Measurements from ENCODE around the gene OSMR. TPM values are rescaled to one million over a fixed set of nuclear protein-coding genes. Genes with fewer than 3 reads are reported as not detected.
A peak's percentile ranks its signal among the peaks of the same experiment; 100 is the strongest.

Gene OSMR
- total and polyA plus RNA-seq, 2 experiments from 2014 or later: 1.5 to 2.6 TPM

GRCh38 chr5:38913714-38914113 is 67.9 kb downstream of the OSMR start (continued):
- TF ChIP-seq JUNB (IDR thresholded peaks at IDR 0.05; ENCODE audit: unreplicated experiment): no peak
- no peak for TF ChIP-seq CREB1 (CRISPR knock-in tag; IDR thresholded peaks at IDR 0.05; ENCODE audit: low read depth)
- no peak for TF ChIP-seq ETS1 (IDR thresholded peaks at IDR 0.05)
- no peak for TF ChIP-seq POLR2AphosphoS5 (IDR thresholded peaks at IDR 0.05; ENCODE audit: low read depth)
- TF ChIP-seq STAT1 (IDR thresholded peaks at IDR 0.05; ENCODE audit: unreplicated experiment): no peak
- TF ChIP-seq EZH2 (IDR thresholded peaks at IDR 0.05; ENCODE audit: low read depth, unreplicated experiment): no peak

GRCh38 chr5:38916802-38917201 is 71.0 kb downstream of the OSMR start:
- TF ChIP-seq ZNF114 (CRISPR knock-in tag; IDR thresholded peaks at IDR 0.05): no peak
- no peak for TF ChIP-seq CTCF (conservative IDR thresholded peaks at IDR 0.05; ENCODE audit: low read depth in 2 of 2)
- TF ChIP-seq REST (IDR thresholded peaks at IDR 0.05; ENCODE audit: unreplicated experiment): no peak
- TF ChIP-seq ZNF462 (CRISPR knock-in tag; IDR thresholded peaks at IDR 0.05): no peak
- no peak for TF ChIP-seq JUNB (IDR thresholded peaks at IDR 0.05; ENCODE audit: unreplicated experiment)
- H3K79me2 ChIP-seq (replicated peaks; ENCODE audit: insufficient read depth): no peaks in the 10 kb centered on the region
- ATAC-seq (peak; percentile 78), DNase-seq (ENCODE audit: low spot score) (no peak)
- H2AFZ ChIP-seq: no peak overlapping the region
- Mint-ChIP-seq H3K27me3 (ENCODE audit: insufficient read depth, low read depth, poor library complexity) (no peaks in the 10 kb centered on the region), H3K4me1 (peaks cover 3% of the 10 kb centered on the region; the same call in 1 of the 3 replicates), H3K27ac (no peak overlapping the region), H3K9me3 (no peaks in the 10 kb centered on the region; the same call in 1 of the 3 replicates), H3K36me3 (ENCODE audit: low read depth) (no peaks in the 10 kb centered on the region; the same call in 2 of the 3 replicates), H3K4me3 (no peak overlapping the region)
- H3K4me2 ChIP-seq: no peak overlapping the region
- H4K20me1 ChIP-seq (replicated peaks; ENCODE audit: insufficient read depth): no peaks in the 10 kb centered on the region
- H3K27me3 ChIP-seq (ENCODE audit: insufficient read depth): no peaks in the 10 kb centered on the region
- peaks cover 8% of the 10 kb centered on the region; the same call in 1 of the 2 replicates for H3K9me2 ChIP-seq (ENCODE audit: insufficient read depth)
- no peaks in the 10 kb centered on the region for H3K36me3 ChIP-seq (ENCODE audit: insufficient read depth)
- H3K4me3 ChIP-seq: no peak overlapping the region
- no peak overlapping the region for H3K27ac ChIP-seq (ENCODE audit: low read depth)
- H3F3A ChIP-seq (replicated peaks; ENCODE audit: low read depth): no peaks in the 10 kb centered on the region
- no peaks in the 10 kb centered on the region for H3K4me1 ChIP-seq (ENCODE audit: insufficient read depth)

Data from GM23338 (cell line).